Activated naive CD4-positive, alpha-beta T cell treated with anti-CD3 and anti-CD28 coated beads, Interleukin-2, amount 50 U/mL, for 72 hours (primary cell): ENCODE results near the gene SHISA7. TPM values are rescaled to one million over a fixed set of nuclear protein-coding genes. Genes with fewer than 3 reads are reported as not detected.

ENCODE experiments used
- ATAC-seq, 2 donors: fragments of 150-1000 bp; cut with Tn5 transposase; 2 replicates each; pipeline ENCODE4 v1.10.0; 2021; ENCODE audit warnings: mild to moderate bottlenecking in 2 of 2, moderate library complexity in 2 of 2
- DNase-seq, 2 donors: peaks; one replicate each; pipeline ENCODE4 v3.0.0; 2021 to 2022; ENCODE audit warnings: low spot score in 2 of 2
- H3K27ac Mint-ChIP-seq, 2 donors: one replicate each; pipeline ENCODE4 v1.8.0; 2022; ENCODE audit warnings: mild to moderate bottlenecking in 2 of 2, mixed read lengths in 2 of 2
- H3K36me3 Mint-ChIP-seq, 2 donors: one replicate each; pipeline ENCODE4 v1.8.0; 2022; ENCODE audit warnings: mixed read lengths in 2 of 2
- H3K9me3 Mint-ChIP-seq, 2 donors: one replicate each; pipeline ENCODE4 v1.8.0; 2022; ENCODE audit warnings: mixed read lengths in 2 of 2
- total RNA-seq, 2 donors: library from RNA; stranded (reverse); gene quantifications; one replicate each; pipeline ENCODE4 v1.2.3, GENCODE V29; 2022

SHISA7 gene
- total RNA-seq, 2 donors from 2014 or later = not detected

DNA sequence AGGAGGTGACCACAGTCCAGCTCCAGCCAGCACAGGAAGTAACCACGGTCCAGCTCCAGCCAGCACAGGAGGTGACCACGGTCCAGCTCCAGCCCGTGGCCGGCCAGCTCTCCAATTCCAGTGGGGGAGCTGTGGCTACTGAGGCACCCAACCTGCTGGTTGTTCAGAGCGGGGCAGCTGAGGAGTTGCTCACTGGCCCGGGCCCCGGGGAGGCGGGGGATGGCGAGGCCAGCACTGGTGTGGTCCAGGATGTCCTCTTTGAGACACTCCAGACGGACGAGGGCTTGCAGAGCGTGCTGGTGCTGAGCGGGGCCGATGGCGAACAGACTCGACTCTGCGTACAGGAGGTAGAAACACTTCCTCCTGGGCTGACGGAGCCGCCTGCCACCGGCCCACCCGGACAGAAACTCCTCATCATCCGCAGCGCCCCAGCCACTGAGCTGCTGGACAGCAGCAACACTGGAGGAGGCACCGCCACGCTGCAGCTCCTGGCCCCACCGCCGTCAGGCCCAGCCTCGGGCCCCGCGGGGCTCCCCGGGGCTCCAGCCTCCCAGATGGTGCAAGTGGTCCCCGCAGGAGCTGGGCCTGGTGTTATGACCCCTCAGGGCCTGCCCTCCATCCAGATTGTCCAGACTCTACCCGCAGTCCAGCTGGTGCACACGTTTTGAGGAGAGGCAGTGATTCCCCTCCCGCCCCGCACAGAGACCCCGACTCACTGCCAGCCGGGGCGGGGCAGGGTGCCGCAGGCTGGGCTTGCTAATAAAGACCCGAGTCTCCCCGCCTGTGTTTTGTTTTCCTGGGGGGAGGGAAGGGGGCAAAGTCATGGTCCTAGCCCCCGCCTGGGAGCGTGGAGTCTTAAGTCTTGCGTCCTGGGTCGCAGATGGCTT, 40.8 kb upstream of the SHISA7 start:
- no peak for ATAC-seq
- Mint-ChIP-seq H3K36me3 (no peaks in the 10 kb centered on the region), H3K27ac (no peak overlapping the region), H3K9me3 (no peaks in the 10 kb centered on the region)
- no peak for DNase-seq

DNA sequence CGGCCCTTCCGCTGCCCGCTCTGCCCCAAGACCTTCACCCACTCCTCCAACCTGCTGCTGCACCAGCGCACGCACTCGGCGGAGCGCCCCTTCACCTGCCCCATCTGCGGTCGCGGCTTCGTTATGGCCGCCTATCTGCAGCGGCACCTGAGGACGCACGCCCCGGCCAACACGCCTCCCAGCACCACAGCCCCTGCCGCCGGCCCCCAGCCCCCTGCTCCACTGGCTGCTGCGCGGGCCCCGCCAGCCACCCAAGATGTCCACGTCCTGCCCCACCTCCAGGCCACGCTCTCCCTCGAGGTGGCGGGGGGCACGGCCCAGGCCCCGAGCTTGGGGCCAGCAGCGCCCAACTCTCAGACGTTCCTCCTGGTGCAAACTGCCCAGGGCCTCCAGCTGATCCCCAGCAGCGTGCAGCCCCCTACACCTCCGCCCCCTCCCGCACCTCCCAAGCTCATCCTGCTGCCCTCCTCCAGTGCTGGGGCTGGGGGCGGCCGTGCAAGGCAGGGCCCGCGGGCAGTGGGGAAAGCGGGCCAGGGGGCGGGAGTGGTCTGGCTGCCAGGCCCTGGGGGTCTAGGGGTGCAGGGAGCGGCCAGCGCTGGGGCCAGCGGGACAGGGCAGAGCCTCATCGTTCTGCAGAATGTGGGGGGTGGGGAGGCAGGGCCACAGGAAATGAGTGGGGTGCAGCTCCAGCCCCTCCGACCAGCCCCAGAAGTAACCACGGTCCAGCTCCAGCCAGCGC, 40.0 kb upstream of the SHISA7 start:
- no peaks in the 10 kb centered on the region for H3K9me3 Mint-ChIP-seq
- ATAC-seq = no peak

DNA sequence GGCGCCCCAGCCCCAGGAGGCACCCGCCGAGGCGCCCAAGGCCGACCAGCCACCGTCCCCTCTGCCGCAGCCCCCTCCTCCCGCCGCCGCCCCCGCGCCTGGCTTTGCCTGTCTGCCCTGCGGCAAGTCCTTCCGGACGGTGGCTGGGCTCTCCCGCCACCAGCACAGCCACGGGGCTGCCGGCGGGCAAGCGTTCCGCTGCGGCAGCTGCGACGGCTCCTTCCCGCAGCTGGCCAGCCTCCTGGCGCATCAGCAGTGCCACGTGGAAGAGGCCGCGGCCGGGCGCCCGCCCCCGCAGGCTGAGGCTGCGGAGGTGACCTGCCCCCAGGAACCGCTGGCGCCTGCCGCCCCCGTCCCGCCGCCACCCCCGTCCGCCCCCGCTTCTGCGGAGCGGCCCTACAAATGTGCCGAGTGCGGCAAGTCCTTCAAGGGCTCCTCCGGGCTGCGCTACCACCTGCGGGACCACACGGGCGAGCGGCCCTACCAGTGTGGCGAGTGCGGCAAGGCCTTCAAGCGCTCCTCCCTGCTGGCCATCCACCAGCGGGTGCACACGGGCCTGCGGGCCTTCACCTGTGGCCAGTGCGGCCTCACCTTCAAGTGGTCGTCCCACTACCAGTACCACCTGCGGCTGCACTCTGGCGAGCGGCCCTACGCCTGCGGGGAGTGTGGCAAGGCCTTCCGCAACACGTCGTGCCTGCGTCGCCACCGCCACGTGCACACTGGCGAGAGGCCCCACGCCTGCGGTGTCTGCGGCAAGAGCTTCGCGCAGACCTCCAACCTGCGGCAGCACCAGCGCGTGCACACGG, 39.3 kb upstream of the SHISA7 start:
- H3K9me3 Mint-ChIP-seq = no peaks in the 10 kb centered on the region
- H3K27ac Mint-ChIP-seq = no peak overlapping the region
- ATAC-seq = no peak
- no peaks in the 10 kb centered on the region for H3K36me3 Mint-ChIP-seq
- no peak for DNase-seq

More for the DNA sequence above, 40.0 kb upstream of the SHISA7 start:
- DNase-seq = no peak
- Mint-ChIP-seq H3K36me3 (no peaks in the 10 kb centered on the region), H3K27ac (no peak overlapping the region)

DNA sequence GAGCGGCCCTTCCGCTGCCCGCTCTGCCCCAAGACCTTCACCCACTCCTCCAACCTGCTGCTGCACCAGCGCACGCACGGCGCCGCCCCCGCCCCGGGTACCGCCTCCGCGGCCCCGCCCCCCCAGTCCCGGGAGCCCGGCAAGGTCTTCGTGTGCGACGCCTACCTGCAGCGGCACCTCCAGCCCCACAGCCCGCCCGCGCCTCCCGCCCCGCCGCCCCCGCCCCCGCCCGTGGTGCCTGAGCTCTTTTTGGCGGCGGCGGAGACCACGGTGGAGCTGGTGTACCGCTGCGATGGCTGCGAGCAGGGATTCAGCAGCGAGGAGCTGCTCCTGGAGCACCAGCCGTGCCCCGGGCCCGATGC, 38.7 kb upstream of the SHISA7 start:
- no peak for DNase-seq
- no peaks in the 10 kb centered on the region for H3K36me3 Mint-ChIP-seq
- ATAC-seq = no peak
- H3K9me3 Mint-ChIP-seq = no peaks in the 10 kb centered on the region
- H3K27ac Mint-ChIP-seq = no peak overlapping the region

DNA sequence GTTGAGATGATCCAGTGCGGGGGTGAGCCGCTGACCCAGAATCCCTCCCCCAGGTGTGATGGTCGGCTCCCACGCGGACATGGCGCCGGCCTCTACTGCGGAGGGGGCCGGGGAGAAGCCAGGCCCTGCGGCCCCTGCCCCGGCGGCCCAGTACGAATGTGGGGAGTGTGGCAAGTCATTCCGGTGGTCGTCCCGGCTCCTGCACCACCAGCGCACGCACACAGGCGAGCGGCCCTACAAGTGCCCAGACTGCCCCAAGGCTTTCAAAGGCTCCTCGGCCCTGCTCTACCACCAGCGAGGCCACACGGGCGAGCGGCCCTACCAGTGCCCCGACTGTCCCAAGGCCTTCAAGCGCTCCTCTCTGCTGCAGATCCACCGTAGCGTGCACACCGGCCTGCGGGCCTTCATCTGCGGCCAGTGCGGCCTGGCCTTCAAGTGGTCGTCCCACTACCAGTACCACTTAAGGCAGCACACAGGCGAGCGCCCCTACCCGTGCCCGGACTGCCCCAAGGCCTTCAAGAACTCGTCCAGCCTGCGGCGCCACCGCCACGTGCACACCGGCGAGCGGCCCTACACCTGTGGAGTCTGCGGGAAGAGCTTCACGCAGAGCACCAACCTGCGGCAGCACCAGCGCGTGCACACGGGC, 38.2 kb upstream of the SHISA7 start:
- no peaks in the 10 kb centered on the region for H3K9me3 Mint-ChIP-seq
- ATAC-seq (no peak), DNase-seq (no peak)
- H3K36me3 Mint-ChIP-seq = no peaks in the 10 kb centered on the region
- H3K27ac Mint-ChIP-seq = no peak overlapping the region

DNA sequence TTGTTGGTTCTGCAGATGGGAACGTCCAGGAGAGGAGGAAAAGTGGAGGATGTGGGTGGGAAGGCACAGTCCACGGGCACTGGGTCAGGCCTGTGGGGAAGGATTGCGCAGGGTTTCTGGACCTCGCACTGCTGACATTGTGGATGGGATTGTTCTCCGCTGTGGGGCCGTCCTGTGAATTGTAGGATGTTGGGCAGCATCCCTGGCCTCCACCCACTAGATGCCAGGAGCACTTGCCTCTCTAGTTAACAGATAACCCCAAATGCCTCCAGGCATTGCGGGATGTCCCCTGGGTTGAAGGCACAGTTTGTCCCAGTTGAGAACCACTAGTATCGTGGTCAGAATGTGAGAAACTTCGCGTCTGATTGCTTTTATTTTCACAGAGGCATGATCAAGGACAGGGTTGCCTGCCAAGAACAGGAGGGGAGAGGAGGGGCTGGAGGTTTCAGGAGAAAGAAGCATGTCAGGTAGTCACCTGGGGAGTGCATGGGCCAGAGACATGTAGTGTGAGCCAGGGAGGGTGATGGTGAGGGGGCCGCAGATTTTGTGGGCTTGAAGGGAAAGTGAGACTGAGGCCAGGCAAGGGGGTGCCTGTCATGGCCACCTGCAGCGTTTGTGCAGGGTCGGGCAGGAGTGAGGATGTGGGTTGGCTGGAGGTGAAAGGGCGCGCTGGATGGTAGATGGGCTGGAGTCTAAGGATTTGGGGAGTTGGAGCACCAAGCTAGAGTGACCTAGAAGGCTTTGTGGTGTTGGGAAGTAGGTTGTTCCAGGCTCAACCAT, 36.5 kb upstream of the SHISA7 start:
- DNase-seq = no peak
- H3K36me3 Mint-ChIP-seq = no peaks in the 10 kb centered on the region
- peak overlapping the region; percentile 3 to 9 for H3K27ac Mint-ChIP-seq
- ATAC-seq = no peak
- no peaks in the 10 kb centered on the region for H3K9me3 Mint-ChIP-seq

DNA sequence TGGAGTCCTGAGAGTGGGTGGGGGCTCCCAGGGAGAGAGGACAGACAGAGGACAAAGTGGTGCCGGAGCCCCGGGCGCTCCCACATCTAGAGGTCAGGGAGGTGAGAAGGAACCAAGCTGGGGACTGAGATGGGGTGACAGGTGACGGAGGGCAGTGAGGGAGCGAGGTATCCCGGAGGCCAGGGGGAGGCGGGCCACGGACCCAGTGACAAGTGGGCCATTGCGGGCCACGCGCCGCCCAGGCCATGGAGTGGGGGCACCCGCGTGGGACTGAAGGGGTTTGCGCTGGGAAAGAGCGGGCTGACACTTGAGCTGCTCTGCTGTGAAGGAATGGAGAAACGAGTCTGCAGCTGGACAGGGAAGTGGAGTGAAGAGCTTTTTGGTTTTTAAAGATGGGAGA, 35.9 kb upstream of the SHISA7 start:
- DNase-seq (no peak), ATAC-seq (no peak)
- Mint-ChIP-seq H3K9me3 (no peaks in the 10 kb centered on the region), H3K36me3 (no peaks in the 10 kb centered on the region), H3K27ac (peak overlapping the region in 1 of 2 donors; percentile 3)

DNA sequence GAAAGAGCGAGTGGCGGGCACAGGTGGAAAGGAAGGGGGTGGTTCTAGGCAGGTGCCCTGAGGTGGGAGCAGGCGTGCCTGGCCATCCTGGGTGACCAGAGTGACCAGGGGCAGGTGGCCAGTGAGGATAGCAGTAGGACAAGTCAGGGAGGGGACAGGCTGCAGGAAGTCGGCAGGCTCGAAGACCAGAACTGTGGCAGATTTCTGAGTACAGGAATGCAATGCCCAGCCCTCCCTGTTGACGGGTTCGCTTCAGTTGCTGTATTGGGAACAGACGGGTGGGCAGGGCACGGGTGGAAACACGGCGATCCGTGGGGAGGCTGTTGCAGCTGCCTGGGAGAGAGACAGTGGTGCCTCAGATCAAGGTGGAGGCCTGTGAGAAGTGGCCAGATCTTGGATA, 35.3 kb upstream of the SHISA7 start:
- ATAC-seq = no peak
- H3K27ac Mint-ChIP-seq = no peak overlapping the region

DNA sequence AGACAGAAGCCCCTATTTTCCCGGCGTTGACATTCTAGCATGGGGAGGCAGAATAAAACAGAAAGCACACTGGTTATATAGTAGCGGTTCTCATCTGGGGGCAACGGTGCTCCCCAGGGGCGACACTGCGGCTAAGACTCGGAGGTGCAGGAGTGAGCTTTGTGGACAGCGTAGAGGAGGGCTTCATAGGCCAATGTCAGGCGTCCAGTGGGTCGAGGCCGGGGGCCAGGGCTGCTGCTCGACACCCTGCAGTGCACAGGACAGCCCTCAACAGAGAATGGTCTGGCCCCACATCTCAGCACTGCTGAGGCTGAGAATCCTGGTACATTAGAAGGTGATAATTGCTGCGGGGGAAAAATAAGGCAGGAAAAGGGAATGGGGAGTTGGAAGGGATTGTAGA, 34.8 kb upstream of the SHISA7 start:
- DNase-seq = no peak
- no peak for ATAC-seq
- Mint-ChIP-seq H3K9me3 (no peaks in the 10 kb centered on the region), H3K36me3 (no peaks in the 10 kb centered on the region), H3K27ac (no peak overlapping the region)

More for the DNA sequence above, 35.3 kb upstream of the SHISA7 start:
- H3K36me3 Mint-ChIP-seq = no peaks in the 10 kb centered on the region
- H3K9me3 Mint-ChIP-seq = no peaks in the 10 kb centered on the region
- DNase-seq = no peak

DNA sequence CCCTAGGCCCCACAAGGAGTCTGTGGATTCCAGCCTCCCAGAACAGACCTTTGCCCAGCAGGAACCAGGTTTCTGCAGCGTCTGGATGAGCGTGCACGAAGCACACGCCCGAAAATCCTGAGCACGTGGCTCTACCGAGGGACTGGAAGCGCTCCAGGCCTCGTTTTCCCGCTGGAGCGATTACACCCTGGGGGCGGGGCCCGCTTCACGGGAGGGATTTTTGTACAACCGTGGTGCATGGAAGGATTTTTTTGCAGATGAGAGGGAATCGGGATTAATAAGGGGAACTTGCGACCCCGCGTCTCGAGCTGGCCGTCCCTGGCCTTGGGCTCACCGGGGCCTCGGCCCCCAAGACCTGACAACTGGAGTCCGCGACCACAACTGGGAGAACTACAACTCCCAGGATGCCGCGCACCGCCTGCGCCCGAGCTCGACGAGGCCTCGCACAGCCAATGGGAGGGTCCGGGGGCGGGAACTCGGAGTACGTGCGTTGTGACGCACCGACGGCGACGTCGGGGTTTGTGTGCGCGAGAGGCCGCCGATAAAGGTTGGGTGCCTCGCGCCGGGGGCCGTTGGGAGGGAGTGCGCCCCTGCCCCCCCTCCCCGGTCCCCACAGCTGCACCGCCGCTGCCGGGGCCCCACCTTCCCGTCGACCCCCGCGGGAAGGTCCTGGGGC, 33.1 kb upstream of the SHISA7 start, which contains the start of gene ZNF628:
TSS of gene ZNF628 (plus strand) at position 518 of the 676 bp plus-strand sequence. CDS start 3,294 bp downstream, outside the sequence.
- peak; percentile 94 to 97 for DNase-seq
- H3K9me3 Mint-ChIP-seq = no peaks in the 10 kb centered on the region
- H3K27ac Mint-ChIP-seq = peak within 1 kb of the TSS; percentile 79 to 94
- H3K36me3 Mint-ChIP-seq = no peaks in the 10 kb centered on the region
- ATAC-seq = peak; percentile 95 to 99

DNA sequence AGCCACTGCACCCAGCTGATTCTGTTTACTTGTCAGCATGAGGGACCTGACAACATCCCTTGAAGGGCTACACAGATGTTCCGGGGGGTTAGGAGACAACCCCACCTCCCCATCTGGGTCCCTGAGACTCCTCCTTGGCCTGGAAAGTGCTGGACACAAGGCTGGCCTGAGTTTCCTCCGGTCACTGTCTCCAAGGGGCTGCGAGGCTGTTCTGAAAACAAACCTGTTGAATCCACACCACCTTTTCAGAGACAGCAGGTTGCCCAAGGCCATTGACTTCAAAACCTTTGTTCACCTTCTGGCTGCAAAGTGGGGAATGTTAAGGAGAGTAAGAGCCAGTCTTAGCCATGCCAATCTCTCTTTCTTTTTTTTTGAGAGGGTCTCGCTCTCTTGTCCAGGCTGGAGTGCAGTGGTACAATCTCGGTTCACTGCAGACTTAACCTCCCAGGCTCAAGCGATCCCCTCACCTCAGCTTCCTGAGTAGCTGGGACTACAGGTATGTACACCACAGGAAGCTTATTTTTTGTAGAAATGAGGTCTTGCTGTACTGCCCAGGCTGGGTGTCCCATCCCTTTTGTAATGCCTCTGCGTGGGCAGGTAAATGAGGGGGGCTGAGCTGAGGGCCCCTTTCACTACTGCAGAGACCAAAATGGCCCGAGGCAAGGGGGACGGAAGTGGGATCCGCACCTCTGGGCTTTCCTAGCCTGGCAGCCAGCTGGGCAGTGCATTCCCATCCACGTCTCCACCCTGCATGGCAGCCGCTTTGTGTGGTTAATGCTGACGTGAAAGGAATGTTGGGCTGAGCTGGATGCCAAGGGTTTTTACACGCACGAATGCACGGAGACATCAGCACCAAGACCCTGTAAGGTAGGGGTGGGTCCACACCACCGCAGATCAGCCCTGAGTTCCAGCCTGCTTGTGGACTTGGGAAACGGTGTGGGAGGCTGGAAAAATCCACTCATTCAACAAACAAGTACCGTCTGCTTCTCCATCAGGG, 31.5 kb upstream of the SHISA7 start:
- Mint-ChIP-seq H3K36me3 (no peaks in the 10 kb centered on the region), H3K9me3 (no peaks in the 10 kb centered on the region), H3K27ac (peak overlapping the region in 1 of 2 donors; percentile 12)
- ATAC-seq (no peak), DNase-seq (no peak)

DNA sequence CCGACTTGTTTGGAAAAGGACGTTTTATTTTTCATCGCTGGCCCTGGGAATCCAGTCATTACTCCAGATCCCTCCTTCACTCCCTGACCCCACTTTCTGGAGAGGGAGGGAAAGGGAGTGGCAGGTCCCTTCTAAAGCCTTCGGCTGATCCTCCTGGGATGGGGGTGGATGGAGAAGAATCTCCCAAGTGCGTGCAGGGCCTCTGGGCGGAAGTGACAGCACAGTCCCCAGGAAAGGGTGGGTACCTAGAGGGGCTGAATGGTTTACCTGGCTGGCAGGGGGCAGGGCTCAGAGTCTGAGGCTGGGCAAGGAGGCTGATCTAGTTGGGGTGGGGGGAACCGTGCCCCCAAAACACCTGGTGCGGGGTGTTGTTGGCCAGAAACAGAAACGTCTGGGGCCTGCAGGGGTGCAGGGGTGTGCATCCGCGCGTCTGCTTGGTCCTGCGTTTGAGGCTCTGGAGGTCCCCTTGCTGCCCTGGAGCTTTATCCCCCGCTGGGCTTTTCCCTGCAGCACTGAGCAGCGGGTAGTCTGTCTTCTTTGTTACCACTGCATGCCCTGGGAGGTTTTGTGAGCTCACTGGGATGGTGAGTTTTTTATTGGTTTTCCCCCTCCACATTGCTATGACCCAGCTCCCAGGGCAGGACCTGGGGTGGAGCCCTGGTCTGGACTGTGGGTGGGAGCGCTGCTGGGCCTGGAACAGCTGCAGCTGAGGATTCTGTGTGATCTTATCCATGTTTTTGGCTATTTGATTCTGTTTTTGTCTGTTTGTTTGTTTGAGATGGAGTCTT, 30.3 kb upstream of the SHISA7 start:
- Mint-ChIP-seq H3K9me3 (no peaks in the 10 kb centered on the region), H3K27ac (no peak overlapping the region), H3K36me3 (no peaks in the 10 kb centered on the region)
- DNase-seq (no peak), ATAC-seq (no peak)

DNA sequence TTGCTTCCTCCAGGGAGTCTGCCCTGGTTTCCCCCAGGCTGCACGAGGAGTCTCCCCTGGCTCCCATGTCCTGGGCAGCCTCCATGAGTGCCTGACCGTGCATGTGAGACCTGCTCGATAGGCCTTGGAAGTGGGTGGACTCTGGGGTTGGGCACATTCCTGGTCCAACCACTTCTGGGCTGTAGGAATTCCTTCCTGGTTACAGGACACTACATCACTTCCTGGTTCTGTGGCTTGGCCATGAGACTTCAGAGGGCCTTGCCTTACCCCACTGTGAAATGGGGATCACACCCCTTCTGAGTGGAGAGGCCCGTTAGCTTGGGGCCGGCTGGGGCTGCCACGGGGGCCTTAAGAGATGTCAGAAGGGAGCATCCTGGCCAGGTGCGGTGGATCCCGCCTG, 29.4 kb upstream of the SHISA7 start:
- H3K36me3 Mint-ChIP-seq = no peaks in the 10 kb centered on the region
- H3K9me3 Mint-ChIP-seq = no peaks in the 10 kb centered on the region
- no peak for DNase-seq
- ATAC-seq = no peak
- H3K27ac Mint-ChIP-seq = no peak overlapping the region

DNA sequence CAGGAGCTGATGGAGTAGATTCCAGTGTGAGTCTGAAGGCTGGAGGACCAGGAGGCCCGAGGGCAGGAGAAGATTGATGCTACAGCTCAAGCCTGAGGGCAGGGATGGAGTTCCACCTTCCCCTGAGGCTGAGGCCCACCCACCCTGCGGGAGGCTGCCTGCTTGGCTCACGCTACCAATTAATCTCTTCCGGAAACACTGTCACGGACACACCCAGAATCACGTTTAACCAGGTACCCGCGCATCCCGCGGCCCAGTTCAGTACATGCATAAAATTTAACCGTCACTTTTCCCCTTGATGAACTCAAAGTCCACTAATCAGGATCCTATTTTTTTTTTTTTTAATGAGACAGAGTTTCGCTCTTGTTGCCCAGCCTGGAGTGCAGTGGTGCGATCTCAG, 28.2 kb upstream of the SHISA7 start:
- DNase-seq (no peak), ATAC-seq (no peak)
- Mint-ChIP-seq H3K9me3 (no peaks in the 10 kb centered on the region), H3K27ac (no peak overlapping the region), H3K36me3 (no peaks in the 10 kb centered on the region)
